GM18498 (cell line): ENCODE measurements around the gene CIC.

Experiments used
- ATAC-seq: cut with Tn5 transposase; IDR thresholded peaks from one replicate; pipeline ENCODE4 v1.9.1; 2021; ENCODE audit warnings: mild to moderate bottlenecking, moderate library complexity; ENCODE audit not compliant: unreplicated experiment

Gene CIC

DNA sequence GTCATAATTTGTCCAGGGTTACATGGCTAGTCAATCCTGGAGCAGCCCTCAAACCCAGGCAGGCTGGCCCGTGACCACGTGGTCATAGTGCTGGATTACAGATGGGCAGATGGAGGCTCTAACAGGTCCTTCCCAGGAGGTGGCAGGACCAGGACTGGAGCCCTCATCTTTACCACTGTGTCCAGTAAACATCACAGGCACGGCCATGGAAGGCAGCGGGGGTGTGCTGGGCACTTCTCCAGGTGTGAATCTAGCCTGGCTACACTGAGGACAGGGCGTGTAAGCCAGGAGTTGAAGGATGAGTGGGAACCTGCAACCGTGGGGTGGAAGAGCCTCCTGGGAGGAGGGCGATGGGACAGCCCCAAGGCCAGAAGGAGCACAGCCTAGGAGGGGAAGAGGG, 6.1 kb downstream of the CIC start:
- ATAC-seq, result no peak

DNA sequence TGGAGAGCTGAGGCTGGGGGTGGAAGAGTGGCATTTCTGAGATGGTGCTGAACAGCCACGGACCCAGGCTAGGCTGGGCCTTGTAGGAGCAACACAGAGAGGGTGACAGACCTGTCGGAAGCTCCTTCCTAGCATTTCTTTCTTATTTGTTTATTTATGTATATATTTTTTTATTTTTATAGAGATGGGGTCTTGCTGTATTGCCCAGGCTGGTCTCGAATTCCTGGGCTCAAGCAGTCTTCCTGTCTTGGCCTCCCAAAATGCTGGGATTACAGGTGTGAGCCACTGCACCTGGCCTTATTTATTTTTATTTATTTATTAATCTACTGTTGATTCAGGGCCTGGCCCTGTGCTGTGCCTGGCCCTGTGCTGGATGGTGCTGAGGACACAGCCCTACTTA, 6.5 kb downstream of the CIC start:
- no peak for ATAC-seq

DNA sequence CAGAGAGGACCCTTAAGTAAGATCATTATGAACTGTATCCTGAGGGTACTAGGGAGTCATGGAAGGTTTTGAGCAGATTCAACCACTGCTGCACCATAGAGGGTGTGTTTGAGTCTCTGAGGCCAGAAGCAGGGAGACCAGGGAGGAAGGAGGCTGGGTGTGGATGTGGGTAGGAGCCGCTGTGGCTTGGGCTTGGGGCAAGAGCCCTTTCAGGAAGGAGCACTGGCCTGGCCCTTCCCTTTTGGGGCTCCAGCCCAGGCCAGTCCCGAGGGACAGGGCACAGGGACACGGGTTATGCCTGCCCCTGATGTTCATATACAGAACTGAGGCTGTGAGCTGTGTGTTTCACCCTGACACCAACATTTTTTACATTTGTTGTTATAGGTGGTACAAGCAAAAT, 7.2 kb downstream of the CIC start:
- no peak for ATAC-seq

DNA sequence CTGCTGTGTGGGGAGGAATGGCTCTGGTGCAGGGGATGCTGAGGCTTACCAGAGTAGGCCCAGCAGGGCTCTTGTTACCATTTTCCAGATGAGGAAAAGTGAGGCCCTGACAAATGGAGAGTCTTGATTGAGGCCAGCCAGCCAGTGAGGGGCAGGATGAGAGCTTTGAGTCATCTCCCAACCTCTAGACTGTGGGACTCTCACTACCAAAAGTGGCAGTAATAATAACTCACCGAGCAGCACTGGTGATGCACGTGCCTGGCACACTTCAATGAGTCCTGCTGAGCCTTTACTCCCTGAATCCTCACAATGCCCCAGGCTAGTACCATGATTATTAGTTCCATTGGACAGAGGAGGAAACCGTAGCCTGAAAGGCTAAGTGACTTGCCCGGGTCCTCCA, 7.8 kb downstream of the CIC start:
- no peak for ATAC-seq

DNA sequence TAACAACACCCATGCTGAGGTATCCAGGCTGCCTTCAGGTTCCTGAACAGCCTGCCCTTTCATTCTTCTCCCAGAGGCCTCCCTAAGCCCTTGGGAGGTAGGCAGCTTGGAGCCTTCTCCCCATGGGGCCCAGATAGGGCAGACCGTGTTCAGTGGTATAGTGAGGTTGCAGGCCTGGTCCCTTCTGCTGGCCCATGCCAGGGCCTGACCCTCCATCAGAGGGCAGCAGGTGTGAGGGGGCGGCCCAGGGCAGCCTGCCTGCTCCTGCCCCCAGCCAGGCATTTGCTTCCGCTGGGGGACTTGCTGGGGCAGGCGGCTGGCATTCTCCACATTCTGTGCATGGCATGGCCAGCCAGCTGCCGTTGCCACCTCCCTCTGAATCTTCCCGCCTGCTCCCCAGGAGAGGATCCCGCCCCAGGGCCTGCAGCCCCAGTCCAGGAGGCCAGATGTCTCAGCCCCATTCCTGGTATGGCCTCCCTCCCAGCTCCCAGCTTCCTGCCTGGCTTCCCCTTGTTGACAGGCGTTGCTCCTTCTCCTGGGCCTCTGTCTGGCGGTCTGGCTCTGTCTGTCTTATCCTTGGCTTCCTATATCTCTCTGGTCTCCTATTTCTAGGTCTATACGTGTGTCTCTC, 8.9 kb downstream of the CIC start:
- no peak for ATAC-seq

DNA sequence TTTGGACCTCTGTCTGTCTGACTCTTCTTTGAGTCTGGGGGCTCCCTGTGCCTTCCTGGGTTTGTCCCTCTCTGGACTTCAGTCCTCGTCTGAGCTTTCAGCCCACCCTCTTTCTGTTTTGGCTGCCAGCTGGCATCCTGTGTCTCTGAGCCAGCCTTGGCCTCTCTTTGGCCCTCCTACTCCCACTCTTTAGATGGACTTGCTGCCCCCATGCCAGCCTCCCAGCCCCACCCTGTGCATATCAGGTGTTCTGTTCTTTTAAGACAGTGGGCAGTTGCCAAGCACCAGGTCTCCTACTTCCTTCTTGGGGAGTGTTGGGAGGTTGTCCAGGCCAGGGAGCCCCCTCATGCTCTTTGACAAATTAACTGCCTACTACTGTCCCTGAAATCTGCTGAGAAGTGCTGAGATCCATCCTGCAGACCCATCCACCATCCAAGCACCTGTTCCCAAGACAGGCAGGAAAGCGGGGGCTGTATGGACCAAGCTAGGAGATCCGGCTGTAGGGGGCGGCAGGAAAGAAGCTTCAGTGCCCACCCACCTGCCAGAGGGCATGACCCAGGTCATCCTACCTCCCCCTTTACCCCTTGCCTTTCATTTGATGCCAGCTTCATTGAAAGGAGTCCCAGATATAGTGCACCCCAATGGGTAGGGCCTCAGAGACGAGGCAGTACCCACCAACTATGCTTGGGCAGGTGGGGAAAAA, 9.6 kb downstream of the CIC start:
- ATAC-seq, result no peak

DNA sequence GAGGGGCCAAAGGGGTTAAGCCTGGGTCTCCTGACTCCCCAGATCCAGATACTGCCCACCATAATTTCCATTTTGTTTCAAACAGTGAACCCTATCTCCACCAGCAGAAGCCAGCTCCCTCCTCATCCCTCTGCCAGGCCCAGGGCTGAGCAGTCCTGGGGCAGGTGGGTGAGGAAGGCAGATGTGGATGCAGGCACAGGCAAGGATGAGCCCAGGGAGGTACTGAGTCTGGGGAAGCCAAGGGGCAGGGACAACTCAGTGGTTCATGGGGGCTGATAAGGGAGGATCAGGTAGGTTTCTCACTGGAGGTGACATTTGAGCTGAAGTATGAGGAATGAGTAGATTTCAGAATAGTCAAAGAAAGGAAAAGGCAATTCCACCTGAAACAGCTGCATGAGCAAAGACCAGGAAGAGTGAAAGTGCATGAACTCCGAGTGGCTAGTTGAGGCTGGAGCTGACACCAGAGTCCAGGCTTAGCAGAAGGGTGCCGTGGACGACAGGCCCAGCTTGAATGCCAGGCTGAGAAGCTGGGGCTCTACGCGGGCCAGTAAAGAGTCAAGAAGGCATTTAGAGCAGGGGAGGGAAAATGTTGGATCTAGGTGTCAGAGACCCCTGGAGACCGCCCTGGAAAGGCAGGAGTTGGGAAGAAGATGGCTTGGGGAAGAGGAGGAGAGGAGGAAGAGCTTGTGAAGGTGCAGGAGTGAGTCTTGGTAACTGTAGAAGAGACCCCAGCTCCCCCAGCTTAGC, 10.3 kb downstream of the CIC start:
- ATAC-seq, result no peak

DNA sequence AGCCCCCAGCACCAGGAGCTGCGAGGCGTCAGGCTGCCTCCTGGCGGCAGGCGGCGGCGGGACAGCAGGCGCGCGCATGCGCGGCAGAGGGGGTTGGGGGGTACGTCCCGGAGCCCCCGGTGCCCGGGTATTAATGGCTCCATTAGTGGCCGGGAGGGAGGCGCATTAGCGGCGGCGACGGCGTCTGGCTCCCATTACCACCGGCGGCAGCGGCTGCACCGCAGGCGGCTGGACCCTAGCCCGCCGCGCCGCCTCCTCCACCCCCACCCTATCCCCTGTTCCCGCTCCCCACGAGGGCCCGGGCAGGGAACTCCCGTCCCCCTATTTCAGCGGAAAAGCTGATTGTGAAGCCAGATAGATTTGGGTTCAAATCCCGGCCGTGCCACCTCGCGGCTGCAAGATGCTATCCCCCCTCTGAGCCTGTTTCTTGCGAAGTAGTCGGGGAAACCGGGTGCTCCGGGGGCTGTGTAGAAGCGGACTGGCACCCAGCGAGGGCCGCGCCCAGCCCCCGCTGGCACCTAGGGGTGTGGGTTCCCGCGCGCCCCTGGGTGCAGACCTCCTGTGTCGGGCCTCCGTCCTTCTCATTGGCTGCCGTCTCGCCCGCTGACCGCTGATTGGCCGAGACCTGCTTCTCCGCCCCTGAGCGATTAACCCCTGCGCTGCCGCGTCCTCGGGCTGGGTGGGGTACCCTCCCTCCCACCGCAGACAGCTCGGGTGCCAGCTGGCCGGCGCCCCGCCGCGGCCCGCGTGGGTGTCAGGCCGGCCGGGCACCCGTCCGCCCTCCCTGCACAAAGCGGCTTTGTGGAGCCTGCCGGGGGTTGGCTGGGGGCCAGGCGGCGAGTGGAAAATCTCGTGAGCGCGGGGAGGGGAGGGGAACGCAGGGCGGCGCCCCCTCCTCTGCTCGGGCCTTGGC, 11.1 kb downstream of the CIC start:
- ATAC-seq, result peak; percentile 37

DNA sequence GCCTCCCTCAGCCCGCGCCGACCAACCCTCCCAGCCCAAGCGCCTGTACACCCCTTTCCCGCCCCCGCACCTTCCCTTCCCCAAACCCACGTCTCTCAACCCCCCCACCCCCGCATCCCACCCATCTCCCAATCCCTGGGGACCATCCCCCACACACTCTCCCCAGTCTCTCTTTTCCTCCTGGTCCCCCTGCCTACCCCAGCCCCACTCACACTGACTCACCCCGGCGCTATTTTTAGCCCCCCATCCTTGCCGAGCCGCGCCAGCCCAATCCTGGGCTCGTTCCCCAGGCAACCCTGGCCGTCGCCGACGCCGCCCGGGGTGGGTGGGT, 11.7 kb downstream of the CIC start:
- no peak for ATAC-seq

DNA sequence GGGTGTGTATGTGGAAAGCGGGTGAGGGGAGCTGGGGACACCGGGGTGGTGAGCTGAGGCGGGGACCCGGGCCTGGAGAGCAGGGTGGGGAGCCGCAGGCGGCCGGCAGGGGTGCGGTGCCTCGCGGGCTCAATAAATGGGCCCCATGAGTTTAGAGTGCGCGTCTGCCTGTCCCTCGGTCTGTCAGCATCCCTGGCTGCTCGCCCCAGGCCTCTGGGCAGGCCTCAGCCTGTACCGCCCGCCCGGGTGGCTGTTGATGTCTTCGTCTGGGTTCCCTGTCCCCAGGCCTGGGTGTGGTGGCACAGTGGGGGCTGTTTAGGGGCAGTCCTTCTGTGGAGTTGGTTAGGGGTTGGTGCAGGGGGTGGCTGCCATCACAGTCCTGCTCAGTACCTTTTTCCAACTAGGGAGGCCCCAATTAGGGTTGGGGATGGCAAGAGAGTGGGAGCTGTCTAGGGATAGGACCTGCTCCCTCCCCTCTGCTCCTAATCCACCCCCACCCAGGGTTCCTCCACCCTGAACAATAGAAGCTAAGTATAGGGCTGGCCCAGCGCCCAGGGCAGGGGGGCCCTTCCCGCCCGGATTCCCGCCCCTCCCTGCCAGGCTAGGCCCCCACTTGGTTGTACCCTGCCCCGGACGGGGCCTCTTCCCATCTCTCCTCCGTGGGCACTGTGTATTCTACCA, 12.2 kb downstream of the CIC start:
- ATAC-seq, result no peak

DNA sequence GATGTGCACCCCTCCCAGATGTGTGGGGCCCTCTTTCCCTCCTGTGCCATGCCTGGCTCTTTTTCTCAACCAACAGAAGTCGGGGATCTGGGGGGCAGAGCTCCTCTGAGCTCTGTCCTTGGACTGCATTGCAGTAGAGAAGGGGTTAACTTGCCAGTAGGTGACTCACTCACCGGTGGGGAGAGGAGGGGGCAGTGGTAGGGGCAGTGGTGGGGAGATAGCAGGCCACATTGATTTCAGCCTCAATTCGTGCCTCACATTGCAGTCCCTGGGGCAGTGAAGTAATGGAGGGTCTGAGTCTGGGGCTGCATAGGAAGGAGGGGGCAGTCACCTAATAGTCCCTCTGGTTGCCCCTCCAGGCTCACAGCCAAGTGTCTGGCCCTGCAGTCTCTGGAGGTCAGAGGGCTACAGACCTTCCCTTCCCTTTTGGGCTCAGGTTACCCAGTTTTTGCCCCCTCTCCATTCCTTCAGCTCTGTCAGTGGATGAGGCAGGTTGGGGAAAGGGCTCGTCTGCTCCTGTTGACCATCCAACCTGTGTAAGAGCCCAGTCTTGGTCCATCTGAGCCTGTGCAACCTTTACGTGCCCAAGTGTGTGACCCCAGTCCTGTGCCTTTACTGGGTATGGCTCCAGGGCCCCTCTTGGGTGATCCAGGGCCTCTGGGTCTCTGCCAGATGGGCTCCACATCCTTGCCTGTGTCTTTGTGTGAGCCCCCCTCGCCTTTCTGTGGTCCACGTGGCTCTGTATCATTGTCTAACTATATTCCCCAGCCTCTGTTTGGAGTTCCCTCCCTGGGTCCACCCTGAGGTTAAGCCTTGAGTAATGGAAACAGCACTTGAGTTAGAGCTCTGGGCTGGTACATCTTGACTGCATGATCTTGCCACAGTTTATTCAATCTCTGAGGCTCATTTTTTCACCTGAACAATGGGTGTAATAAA, 13.0 kb downstream of the CIC start:
- no peak for ATAC-seq

DNA sequence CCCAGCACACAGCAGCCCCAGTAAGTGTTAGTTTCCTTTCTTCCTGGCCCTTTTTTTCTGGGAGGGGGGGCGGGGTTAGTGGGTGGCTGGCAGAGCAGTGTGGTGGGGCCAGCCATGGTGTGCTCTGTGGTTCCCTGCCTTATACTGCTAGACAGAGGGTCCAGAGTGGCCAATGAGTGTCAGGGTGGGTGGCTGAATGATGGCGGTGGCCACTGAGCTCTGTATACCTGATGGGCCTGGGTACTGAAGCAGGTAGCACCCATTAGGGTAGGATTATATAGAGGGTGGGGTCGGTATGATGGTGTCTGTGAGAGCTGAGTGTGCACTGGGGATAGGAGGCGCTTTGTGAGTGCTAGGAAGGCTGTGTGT, 13.8 kb downstream of the CIC start:
- no peak for ATAC-seq

DNA sequence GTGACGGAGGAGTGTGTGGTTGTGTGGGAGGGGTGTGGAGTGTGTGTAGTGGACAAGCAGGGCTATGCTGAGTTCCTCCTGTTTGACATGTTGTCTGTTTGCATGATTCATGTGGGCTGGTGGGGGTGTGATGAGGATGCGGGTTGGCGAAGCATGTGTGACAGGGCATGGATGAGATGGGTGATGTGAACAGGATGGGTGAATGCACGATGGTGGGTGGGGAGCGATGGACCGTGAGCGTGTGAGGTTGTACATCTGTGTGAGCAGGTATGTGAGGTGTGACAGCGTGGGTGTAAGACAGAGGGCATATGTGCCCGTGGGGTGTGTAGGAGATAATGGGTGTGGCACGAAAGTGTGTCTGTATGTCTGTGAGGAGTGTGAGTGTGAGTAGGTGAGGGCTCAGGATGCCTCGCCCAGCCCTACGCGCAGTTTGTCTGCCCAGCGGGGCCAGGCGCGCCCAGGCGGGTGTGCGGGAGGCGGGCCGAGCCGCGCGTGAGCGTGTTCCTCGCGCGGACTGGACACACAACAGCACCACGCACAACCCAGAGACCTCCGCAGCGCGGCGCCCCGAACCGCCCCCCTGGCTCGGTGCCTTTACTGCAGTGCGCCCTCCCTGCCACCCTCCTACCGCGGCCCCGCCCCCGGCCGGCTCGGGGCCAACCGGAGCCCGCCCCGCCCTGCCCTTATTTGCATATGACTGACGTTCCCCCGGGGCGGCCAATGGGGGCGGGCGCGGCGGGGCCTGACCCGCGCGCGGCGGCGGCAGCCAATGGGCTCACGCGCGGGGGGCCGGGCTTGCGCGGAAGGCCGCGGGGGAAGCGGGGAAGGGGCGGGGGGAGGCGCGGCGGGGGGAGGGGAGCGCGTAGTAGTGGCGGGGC, 14.4 kb downstream of the CIC start:
- ATAC-seq, result peak; percentile 45

DNA sequence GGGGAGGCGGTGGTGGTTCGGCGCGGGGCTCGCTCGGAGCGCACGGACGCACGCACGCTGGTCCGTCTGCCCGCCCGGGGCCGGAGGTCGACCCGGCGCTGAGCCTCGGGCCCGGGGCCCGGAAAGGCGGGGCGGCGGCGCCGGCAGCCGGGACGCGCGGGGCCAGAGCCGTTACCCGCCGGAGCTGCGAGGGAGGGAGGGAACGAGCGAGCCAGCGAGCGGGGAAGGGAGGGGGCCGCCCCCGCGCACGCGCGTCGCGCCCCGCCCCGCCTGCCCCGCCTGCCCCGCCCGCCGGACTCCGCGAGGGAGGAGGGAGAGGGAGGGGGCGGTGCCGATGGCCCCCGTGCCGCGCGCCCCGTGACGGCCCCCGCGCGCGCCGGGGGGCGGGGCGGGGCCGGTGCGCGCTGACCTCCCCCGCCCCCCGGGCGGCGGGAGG, 15.0 kb downstream of the CIC start:
- ATAC-seq, result peak; percentile 44

DNA sequence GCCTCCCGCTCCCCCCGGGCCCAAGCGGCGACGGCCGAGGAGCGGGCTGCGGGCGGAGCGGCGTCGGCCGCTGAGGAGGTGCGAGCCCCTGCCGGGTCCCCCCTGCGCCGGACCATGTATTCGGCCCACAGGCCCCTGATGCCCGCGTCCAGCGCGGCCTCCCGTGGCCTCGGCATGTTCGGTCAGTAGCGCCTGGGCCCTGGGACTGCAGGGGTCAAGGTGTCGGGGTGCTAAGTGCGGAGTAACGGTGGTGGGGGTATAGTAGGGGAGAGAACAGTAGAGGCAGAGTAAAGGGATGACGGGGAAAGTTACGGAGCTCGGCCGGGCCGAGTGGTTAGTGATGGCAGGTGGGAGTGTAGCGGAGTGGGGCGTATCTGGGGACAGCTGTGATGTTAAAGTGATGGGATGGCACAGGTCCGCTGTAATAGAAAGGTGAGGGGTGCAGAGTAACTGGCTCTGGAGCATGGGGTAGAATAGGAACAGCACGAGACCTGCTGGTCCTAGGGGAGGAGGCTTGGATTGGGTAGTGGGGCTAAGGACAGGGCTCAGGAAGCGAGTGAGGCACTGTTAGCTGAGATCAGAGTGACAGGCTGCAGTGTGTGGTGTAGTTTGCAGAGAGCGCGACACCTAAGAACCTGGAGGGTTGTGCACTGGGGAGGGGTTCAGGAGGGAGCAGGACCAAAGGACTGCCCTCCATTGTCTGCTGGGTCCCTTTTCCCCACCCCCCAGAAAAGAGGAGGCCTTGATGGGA, 15.7 kb downstream of the CIC start:
- no peak for ATAC-seq

DNA sequence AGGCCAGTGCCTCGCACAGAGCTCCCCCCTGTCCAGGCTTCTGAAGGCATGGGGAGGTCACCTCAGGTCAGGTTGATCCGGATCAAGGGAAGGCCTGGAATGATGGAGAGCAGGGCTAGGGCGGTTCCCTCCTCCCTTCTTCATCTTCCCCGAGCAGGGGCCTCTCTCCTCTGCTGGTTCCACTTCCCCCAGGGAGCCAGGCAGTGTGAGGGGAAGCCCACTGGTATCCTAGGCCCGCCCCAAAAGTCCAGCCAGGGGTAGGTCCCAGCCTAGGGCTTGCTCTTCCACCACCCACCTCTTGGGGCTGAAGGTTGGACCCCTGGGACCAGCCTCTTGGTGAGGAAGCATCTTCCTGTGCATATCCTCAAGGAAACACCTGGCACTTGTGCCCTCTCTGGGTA, 16.5 kb downstream of the CIC start:
- ATAC-seq, result no peak

DNA sequence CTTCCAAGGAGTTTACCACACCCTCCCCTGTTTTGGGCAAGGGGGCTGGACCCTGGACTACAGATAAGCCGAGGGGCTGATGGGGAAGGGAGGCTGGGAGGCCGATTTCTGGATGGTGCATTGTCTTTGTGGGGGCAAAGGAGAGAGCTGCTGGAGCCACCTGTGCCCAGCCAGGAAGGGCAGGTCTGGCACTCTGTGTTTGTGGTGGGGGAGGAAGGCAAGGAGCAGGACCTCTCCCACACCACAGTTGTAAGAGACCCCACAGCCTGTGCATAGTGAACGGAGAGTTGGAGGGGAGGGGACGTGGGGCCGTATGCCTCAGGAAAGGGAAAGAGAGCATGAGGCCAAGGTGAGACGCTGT, 16.9 kb downstream of the CIC start:
- no peak for ATAC-seq

DNA sequence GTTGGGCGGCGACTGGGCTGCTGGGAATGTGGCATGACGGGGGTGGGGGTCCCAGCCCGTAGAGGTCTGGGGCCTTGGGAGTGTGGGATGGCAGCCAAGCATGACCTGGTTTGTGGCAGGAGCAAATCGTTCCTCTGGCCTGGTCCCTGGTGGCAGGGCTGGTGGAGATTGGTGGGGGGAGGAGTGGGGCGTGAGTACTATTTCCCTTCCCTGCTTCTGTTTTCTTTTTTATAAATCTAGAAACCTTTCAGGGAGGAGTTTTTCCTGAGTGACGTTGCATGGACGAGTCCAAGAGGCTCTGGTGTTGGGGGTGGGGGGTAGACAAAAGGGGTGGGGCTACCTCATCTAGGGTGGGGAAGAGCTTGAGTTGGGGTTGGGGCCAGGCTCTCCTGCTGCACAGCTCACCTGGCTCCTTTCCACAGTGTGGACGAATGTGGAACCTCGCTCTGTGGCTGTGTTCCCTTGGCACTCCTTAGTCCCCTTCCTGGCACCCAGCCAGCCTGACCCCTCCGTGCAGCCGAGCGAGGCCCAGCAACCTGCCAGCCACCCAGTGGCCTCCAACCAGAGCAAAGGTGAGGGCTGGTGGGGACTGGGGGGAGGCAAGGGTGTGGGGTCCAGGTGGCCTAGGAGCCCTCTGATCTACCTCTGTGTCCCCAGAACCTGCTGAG, 17.4 kb downstream of the CIC start:
- ATAC-seq, result no peak
